Skin epidermis (tissue), 12 donors: ENCODE results near the gene PTMS.

ENCODE experiments used
- H3K27ac ChIP-seq, 21 experiments: fragments of 200-600 bp; sonication (generic) in 11 of 21; one replicate each; pipeline ENCODE4 v1.5.0; 2020; ENCODE audit warnings: mild to moderate bottlenecking in 3 of 21, inconsistent platforms in 2 of 21, moderate library complexity in 2 of 21
- H3K4me3 ChIP-seq, 7 experiments: fragments of 200-600 bp; sonication (generic) in 2 of 7; one replicate each; pipeline ENCODE4 v1.5.0; 2020; ENCODE audit warnings: inconsistent platforms in 2 of 7, mild to moderate bottlenecking in 2 of 7, moderate library complexity in 1 of 7

PTMS gene

GRCh38 chr12:6768990-6769389 is 2.8 kb downstream of the PTMS start:
- H3K27ac ChIP-seq, result peak overlapping the region in 7 of 21 experiments; percentile 15 to 91 (median 82)

GRCh38 chr12:6769666-6770065 is 3.5 kb downstream of the PTMS start:
- Histone ChIP-seq H3K27ac (peak overlapping the region in 3 of 21 experiments; percentile 14 to 82 (median 19)), H3K4me3 (no peak overlapping the region)

More at GRCh38 chr12:6768990-6769389, 2.8 kb downstream of the PTMS start:
- H3K4me3 ChIP-seq, result peak overlapping the region in 1 of 7 experiments; percentile 80

- no peak overlapping the region for H3K4me3 ChIP-seq
- peak overlapping the region in 3 of 21 experiments; percentile 19 to 28 (median 27) for H3K27ac ChIP-seq
Observed at GRCh38 chr12:6770094-6770493, 3.9 kb downstream of the PTMS start.

GRCh38 chr12:6770600-6770999 is 4.4 kb downstream of the PTMS start:
- Histone ChIP-seq H3K27ac (peak overlapping the region in 5 of 21 experiments; percentile 10 to 28 (median 26)), H3K4me3 (no peak overlapping the region)

- Histone ChIP-seq H3K27ac (peak overlapping the region in 6 of 21 experiments; percentile 10 to 86 (median 26)), H3K4me3 (no peak overlapping the region)
Observed at GRCh38 chr12:6771091-6771495, 4.9 kb downstream of the PTMS start.

GRCh38 chr12:6771509-6772330 is 5.6 kb downstream of the PTMS start:
- Histone ChIP-seq H3K27ac (peak overlapping the region in 12 of 21 experiments; percentile 10 to 86 (median 51)), H3K4me3 (peak overlapping the region in 1 of 7 experiments; percentile 27)

- peak within 1 kb of the TSS in 13 of 21 experiments; percentile 12 to 86 (median 51) for H3K27ac ChIP-seq
- H3K4me3 ChIP-seq, result peak within 1 kb of the TSS in 6 of 7 experiments; percentile 5 to 35 (median 20)
Observed at GRCh38 chr12:6772331-6772695, 6.2 kb downstream of the PTMS start, which contains the start of gene LAG3. TSS of gene LAG3 (plus strand) at chr12:6772520. CDS start at chr12:6772853, 333 bp downstream.

GRCh38 chr12:6772726-6773589 is 6.8 kb downstream of the PTMS start:
- Histone ChIP-seq H3K4me3 (peak overlapping the region in 6 of 7 experiments; percentile 5 to 35 (median 20)), H3K27ac (peak overlapping the region in 13 of 21 experiments; percentile 18 to 86 (median 55))

- peak overlapping the region in 12 of 21 experiments; percentile 18 to 86 (median 56) for H3K27ac ChIP-seq
- peak overlapping the region; percentile 5 to 35 (median 18) for H3K4me3 ChIP-seq
Observed at GRCh38 chr12:6773590-6774351, 7.6 kb downstream of the PTMS start.

GRCh38 chr12:6774499-6775062 is 8.4 kb downstream of the PTMS start:
- H3K27ac ChIP-seq, result peak overlapping the region in 8 of 21 experiments; percentile 18 to 86 (median 60)
- peak overlapping the region in 1 of 7 experiments; percentile 27 for H3K4me3 ChIP-seq

- Histone ChIP-seq H3K4me3 (peak overlapping the region in 1 of 7 experiments; percentile 6), H3K27ac (peak overlapping the region in 7 of 21 experiments; percentile 1 to 86 (median 23))
Observed at GRCh38 chr12:6775185-6776174, 9.3 kb downstream of the PTMS start.

- H3K27ac ChIP-seq, result no peak overlapping the region
- H3K4me3 ChIP-seq, result no peak overlapping the region
Observed at GRCh38 chr12:6777386-6777785, 11.2 kb downstream of the PTMS start.

- Histone ChIP-seq H3K4me3 (peak overlapping the region in 4 of 7 experiments; percentile 13 to 37 (median 30)), H3K27ac (peak overlapping the region in 12 of 21 experiments; percentile 2 to 66 (median 40))
Observed at GRCh38 chr12:6778217-6778573, 12.0 kb downstream of the PTMS start.

- Histone ChIP-seq H3K4me3 (peak overlapping the region; percentile 4 to 37 (median 26)), H3K27ac (peak overlapping the region in 12 of 21 experiments; percentile 2 to 66 (median 40))
Observed at GRCh38 chr12:6778574-6779550, 12.7 kb downstream of the PTMS start.

- H3K4me3 ChIP-seq, result no peak overlapping the region
- peak overlapping the region in 3 of 21 experiments; percentile 13 to 55 (median 28) for H3K27ac ChIP-seq
Observed at GRCh38 chr12:6779708-6780432, 13.7 kb downstream of the PTMS start.

- Histone ChIP-seq H3K4me3 (no peak overlapping the region), H3K27ac (peak overlapping the region in 2 of 21 experiments; percentile 13 to 55)
Observed at GRCh38 chr12:6780573-6780972, 14.4 kb downstream of the PTMS start.
